ENCODE measurements around the gene DDA1.
"Not testable (repeated sequence)": the region's sequence is repeated elsewhere in the genome, so short reads cannot be mapped to it uniquely, and the experiment has no call there.

Gene DDA1

GRCh38 chr19:17289489-17289888 is 19.9 kb upstream of the DDA1 start:
- no peak for DNase-seq (ENCODE audit: low read depth)

- peak; percentile 63 for DNase-seq (ENCODE audit: low read depth)
Measured at GRCh38 chr19:17292301-17293074, 16.9 kb upstream of the DDA1 start.

GRCh38 chr19:17293605-17294004 is 15.8 kb upstream of the DDA1 start:
- no peak for DNase-seq (ENCODE audit: low read depth)

- no peak for DNase-seq (ENCODE audit: low read depth)
Measured at GRCh38 chr19:17294051-17294891, 15.1 kb upstream of the DDA1 start.

- DNase-seq (ENCODE audit: low read depth), result not testable (repeated sequence)
Measured at GRCh38 chr19:17295551-17295950, 13.8 kb upstream of the DDA1 start.

- no peak for DNase-seq (ENCODE audit: low read depth)
Measured at GRCh38 chr19:17296273-17296672, 13.1 kb upstream of the DDA1 start.

DNA sequence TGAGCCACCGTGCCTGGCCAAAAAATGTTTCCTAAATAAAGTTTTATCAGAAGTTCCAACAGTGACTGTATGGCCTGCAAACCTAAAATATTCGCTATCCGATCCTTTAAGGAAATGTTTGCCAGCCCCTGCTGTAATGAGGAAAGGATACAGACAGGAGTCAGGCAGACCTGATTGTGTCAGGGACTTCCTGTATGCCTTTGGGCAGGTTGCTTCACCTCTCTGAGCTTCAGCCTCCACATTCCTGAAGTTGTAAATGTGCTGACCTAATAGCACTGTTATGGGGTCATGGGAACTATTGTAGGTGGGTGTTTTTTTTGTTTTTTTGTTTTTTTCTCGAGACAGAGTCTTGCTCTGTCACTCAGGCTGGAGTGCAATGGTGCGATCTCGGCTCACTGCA is 12.4 kb upstream of the DDA1 start:
- no peak for DNase-seq (ENCODE audit: low read depth)

DNA sequence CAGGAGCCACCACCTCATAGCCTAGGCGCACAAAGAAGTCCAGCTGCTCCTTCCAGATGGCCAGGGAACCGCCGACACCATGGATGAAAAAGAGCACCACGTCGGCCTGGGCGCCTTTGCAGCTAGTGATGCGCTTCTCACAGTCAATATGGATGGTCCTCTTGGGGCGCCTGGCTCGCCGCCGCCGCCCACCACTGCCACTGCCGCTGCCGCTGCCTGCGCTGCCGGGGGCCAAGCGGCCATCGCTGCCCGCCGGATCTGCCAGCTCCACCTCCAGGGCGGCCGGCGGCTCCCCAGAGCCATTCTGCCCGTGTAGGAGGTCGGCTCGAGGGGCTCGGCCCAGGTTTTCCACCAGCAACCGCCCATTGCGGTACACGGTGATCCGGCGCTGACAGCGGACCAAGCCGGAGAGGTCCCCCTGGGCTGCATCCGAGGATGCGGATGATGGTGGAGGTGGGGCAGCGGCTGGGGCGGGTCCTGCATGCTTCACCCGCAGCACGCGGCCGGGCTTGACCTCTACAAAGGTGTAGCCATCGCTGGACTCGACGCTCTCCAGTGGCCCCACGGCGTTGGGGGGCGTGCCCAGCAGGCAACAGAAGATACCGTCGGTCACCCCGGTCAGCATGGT is 8.3 kb upstream of the DDA1 start:
- no peak for DNase-seq (ENCODE audit: low read depth)

- DNase-seq (ENCODE audit: low read depth), result peak; percentile 17
Measured at GRCh38 chr19:17302391-17303166, 6.8 kb upstream of the DDA1 start.

DNA sequence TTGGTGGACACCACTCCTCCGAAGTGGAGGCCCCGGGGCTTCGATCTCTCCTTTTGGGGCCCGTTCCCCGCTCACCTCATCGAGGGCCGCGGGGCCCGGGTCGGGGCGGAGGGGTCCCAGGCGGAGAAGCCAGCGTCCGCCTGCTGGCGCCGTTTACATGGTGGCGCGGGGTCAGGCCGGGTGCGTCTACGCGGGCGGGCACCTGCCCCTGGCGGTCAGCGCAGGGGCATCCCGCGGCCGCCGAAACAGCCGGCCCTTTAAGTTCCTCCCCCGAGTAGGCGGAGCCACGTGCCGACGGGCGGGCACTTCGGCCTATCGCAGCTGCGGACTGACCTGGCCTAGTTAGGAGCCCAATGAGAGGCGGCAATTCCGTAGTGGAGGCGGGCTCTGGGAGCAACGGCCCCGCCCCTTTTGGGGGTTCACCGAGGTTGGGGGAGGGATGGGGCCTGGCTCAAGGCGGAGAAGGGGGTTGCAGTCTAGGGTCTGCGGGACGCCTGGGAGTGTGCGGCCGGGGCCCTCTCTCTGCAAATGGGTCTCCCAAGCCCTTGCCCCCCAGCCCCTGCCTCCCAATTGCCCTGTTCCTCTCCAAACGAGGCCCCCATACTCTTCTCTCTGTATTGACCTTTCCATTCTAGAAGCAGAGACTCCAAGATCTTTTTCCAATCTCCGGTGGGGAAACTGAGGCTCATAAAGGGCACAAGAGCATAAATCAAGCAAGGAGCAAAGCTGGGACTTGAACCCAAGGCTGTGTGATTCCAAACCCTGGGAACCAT is 6.0 kb upstream of the DDA1 start, which contains the start of gene ABHD8:
ABHD8 (minus strand) TSS at position 259 of the 773 bp plus-strand sequence. CDS start 1,809 bp downstream, outside the sequence.
- peak; percentile 86 for DNase-seq (ENCODE audit: low read depth)

DNA sequence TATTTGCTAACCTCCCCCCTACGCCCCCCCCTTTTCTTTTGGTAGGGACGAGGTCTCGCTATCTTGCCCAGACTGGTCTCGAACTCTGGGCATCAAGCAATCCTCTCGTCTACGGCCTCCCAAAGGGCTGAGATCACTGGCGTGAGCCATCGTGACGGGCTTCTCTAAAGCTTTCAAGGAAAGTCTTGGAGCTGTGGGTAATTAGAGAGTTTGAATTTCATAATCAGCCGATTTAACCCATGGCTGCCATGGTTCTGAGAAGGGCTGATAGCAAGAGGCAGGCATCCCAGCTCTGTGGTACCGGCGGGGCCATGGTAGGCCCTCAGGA is 5.5 kb upstream of the DDA1 start:
- no peak for DNase-seq (ENCODE audit: low read depth)

GRCh38 chr19:17304386-17305215 is 4.8 kb upstream of the DDA1 start:
- DNase-seq (ENCODE audit: low read depth), result no peak

GRCh38 chr19:17305216-17305516 is 4.2 kb upstream of the DDA1 start:
- no peak for DNase-seq (ENCODE audit: low read depth)

GRCh38 chr19:17305517-17306284 is 3.7 kb upstream of the DDA1 start, which contains the start of gene MRPL34:
Gene MRPL34, plus strand, starts transcription at chr19:17305872. Its CDS starts 21 bp downstream, at chr19:17305893.
- peak; percentile 91 for DNase-seq (ENCODE audit: low read depth)

GRCh38 chr19:17306285-17306714 is 3.1 kb upstream of the DDA1 start:
- DNase-seq (ENCODE audit: low read depth), result no peak

DNA sequence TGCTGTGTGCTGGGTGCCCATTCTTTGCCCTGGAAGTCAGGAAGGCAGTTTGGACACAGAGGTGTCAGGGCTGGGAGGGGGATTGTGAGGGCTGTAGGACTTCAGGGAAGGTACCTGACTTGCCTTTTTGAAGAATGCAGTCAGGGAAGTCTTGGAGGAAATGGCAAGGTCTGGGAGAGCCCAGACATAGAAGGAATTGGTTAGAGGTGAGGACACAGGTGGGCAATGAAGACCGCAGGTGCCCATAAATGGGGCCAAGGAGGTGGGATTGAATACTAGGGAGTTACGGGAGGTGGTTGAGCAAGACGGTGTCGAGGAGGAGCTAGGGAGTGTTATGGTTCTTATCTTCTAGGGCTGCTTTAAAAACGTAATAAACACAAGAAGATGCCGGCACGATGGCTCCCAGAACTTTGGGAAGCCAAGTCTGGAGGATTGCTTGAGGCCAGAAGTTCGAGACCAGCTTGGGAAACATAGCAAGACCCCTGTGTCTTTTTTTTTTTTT is 1.4 kb upstream of the DDA1 start:
- DNase-seq (ENCODE audit: low read depth), result no peak

DNA sequence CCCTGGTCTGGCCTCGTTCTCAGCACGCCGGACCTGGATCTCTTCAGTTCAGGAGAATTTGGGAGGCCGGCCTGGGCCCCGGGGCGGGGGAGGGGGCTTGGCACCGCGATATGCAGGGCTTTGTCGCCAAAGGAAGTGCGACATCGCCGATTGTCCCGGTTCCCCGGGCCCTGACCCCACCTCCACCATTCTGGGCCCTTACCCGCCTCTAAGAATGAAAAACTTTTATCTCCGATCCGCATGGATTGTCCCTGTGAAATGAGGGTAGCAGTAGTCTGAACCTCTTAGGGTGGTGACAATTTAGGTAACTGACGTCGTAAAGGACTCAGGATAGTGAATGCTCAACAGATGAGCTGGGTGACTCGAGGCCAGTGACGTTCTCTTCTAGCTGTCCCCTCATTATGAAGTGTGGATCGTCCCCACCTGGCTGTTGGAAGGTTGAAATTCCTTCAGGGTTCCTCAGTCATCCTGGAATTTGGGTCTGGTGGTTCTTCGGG is 650 bp downstream of the DDA1 start:
- no peak for DNase-seq (ENCODE audit: low read depth)

DNA sequence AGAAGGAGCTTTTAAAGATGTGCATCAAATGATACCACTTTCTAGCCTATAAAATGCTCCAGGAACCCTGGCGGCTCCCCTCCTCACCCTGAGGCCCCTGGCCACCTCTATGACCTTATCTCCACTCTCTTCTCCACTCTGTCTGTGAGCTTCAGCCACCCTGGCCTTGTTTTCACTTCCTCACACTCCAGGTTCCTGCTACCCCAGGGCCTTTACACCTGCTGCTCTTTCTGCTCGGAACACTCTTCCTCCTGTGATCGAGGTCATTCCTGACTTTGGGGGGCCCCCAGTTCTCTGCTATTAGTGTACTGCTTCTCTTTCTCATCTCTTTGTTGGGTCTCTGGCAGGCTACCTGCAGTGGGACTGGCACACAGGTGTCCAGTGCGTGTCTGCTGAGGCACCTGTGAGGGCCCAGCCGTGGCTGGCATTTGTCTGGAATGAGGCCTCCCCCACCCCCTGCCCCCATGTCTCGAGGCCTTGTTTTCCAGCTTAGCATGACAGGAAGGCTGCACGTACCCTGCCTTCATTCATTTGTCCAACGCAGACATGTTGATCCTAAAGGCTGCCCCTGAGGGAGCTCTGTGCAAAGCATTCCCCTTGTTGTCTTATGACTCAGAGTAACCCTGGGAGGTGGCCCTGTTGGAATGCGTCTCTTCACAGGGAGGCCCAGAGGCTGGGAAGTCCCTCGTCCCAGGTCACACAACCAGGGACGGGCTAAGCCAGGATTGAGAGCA is 2.3 kb downstream of the DDA1 start:
- no peak for DNase-seq (ENCODE audit: low read depth)

Data from activated T-helper 1 cell treated with Interleukin-2 at 50 U/mL for 16 hours (primary cell).